Fibroblast of skin of scalp (primary cell): ENCODE measurements around the gene GPATCH2.
A peak's percentile ranks its signal among the peaks of the same experiment; 100 is the strongest.
"Not testable (repeated sequence)": the region's sequence is repeated elsewhere in the genome, so short reads cannot be mapped to it uniquely, and the experiment has no call there.

Source experiments
- DNase-seq: peaks from one replicate; pipeline ENCODE4 v3.0.0-alpha.2; 2013

GPATCH2 gene

GRCh38 chr1:217524787-217525520 lies 105.9 kb downstream of the GPATCH2 start:
- peak; percentile 49 for DNase-seq

DNA sequence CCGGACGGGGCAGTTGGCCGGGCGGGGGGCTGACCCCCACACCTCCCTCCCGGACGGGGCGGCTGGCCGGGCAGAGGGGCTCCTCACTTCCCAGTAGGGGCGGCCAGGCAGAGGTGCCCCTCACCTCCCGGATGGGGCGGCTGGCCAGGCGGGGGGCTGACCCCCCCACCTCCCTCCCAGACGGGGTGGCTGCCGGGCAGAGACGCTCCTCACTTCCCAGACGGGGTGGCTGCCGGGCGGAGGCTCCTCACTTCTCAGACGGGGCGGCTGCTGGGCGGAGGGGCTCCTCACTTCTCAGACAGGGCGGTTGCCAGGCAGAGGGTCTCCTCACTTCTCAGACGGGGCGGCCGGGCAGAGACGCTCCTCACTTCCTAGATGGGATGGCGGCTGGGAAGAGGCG lies 107.0 kb downstream of the GPATCH2 start:
- not testable (repeated sequence) for DNase-seq

- no peak for DNase-seq
Measured at GRCh38 chr1:217522277-217522676, 108.6 kb downstream of the GPATCH2 start.

GRCh38 chr1:217521317-217521716 lies 109.6 kb downstream of the GPATCH2 start:
- no peak for DNase-seq

- no peak for DNase-seq
Measured at GRCh38 chr1:217506878-217507277, 124.0 kb downstream of the GPATCH2 start.

- DNase-seq, result no peak
Measured at GRCh38 chr1:217498209-217498608, 132.7 kb downstream of the GPATCH2 start.

GRCh38 chr1:217495249-217495648 lies 135.6 kb downstream of the GPATCH2 start:
- DNase-seq, result no peak

GRCh38 chr1:217494767-217495166 lies 136.1 kb downstream of the GPATCH2 start:
- DNase-seq, result no peak

- no peak for DNase-seq
Measured at GRCh38 chr1:217493290-217493689, 137.6 kb downstream of the GPATCH2 start.

DNA sequence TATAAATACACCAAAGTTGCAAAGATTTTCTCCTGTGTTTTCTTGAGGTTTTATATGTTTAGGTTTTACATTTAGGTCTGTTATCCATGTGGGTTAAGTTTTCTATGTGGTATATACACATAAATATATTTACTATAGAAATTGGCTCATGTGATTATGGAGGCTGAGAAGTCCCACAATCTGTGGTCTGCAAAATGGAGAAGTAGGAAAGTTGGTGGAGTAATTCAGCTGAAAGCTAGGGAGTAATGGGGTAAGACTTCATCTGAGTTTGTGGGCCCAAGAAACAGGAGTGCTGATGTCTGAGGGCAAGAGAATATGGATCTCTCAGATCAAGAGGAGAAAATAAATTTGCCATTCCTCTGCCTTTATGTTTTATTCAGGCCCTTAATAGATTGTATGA lies 146.0 kb downstream of the GPATCH2 start:
- DNase-seq, result no peak

DNA sequence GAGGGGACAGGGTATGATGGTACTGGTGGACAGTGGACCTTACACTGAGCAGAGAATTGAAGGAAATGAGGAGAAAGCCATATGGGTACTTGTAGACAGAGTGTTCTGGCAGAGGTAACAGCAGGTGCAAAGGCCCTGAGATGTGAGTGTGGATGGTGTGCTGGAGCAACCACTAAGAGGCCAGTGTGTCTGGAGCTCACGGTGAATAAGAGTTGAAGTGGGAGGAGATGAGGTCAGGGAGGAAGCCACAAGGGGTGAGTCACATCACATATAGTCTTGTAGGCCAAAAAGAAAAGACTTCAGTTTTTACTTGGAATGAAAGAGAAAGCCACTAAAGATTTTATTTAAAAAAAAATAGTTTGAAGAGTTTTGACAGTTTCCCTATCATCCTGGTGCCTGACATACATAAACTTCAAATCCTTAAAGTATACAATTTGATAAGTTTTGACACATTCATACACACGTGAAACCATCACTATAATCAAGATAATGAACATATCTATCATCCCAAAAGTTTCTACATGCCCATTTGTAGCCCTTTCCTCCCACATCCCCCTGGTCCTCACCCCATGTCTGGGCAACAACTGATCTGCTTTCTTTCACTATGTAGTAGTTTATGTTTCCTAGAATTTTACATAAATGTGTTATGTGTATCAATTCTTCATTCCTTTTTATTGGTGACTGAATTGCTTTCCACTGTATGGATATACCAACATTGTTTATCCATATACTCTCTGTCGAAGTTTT lies 148.4 kb downstream of the GPATCH2 start:
- DNase-seq, result peak; percentile 70

- DNase-seq, result no peak
Measured at GRCh38 chr1:217478450-217478849, 152.4 kb downstream of the GPATCH2 start.

GRCh38 chr1:217472915-217473314 lies 158.0 kb downstream of the GPATCH2 start:
- no peak for DNase-seq

DNA sequence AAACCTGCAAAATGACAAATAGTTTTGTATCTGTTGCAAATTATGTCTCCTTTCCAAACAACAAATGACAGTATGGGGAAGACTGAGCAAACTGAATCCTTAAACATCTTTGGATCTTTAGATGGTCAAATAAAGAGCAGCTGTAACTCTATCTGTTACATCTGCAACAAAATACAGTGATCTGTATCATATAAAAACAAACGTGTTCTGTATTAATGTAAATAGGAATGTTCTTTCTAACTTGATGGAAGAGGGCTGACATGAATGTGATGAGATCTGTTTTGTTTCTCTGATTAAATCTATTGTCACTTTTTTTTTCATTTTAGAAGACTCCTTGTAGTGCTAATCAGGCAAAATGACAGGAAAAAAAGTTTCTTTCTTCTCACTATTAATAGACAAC lies 159.5 kb downstream of the GPATCH2 start:
- no peak for DNase-seq

DNA sequence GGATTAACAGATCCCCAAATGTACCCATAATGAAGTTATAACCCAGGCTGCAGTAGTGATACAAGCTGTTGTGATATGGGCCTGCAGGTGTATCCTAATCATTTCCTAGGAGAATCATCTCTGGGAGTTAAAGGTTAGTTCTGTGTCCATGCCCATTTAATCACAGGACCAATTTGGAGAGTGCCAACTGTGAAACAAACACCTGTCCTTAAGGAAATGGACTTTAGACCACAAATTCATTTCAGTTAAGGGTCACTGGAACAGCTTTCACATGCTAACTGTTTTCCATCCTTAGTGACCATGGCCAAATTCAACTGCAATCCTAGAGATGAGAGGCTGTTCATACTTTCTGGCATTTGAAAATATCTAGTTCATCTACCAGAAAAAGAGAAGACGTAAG lies 160.9 kb downstream of the GPATCH2 start:
- DNase-seq, result no peak

- DNase-seq, result no peak
Measured at GRCh38 chr1:217465102-217465501, 165.8 kb downstream of the GPATCH2 start.

- DNase-seq, result no peak
Measured at GRCh38 chr1:217462666-217463065, 168.2 kb downstream of the GPATCH2 start.

DNA sequence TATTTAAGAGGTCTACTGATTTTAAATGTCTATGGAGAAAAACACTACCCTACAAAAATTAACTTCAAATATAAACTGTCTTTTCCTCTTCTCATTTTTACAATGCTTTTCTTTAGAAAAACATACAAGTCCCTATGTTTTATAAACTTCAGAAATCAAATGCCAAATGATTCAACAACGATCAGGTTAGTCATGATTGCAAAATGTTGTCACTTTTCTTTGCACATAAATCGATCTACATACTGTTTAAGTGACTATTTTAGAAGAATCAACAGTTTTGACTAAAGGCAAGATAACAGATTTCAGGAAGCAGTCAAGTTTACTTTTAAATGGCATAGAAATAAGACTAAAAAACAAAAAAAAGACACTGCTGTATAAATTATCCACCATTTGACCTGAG lies 168.7 kb downstream of the GPATCH2 start:
- no peak for DNase-seq

DNA sequence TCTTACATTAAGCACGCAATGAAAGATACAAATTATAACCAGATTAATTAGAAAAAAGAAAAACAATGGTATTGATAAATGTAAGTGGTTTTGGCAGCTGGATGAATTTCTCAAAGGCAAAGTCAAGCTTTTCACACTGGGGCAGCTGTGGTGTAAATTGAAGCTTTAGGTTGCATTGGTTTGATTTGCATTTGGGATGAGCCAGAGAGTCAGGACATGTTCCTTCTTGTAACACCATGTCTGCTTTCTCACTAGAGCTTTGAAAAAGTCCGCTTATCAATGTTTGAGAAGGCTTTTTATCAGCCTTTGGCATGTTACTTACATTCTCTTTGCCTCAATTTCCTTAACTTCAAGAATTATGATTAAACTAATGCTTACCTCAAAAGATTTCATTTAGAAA lies 173.9 kb downstream of the GPATCH2 start:
- no peak for DNase-seq

GRCh38 chr1:217456261-217456660 lies 174.6 kb downstream of the GPATCH2 start:
- no peak for DNase-seq

DNA sequence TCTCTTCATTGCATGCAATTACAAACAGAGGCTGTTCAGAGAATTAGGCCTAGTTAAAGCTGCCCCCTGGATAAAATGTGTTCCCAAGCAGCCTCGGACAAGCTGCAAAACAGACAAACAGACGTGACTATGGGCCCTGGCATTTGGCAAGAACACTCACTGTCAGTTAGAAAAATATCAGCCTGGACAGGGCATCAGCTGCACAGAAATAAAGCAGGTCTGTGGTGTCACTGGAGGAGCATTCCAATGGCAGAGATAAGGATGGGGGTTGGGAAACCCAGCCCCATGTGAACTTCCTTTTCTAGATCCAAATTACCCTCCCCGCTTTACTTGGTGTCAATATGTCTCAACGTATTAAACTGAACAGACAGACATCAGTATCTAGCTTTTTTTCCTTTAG lies 177.1 kb downstream of the GPATCH2 start:
- DNase-seq, result no peak

GRCh38 chr1:217449370-217449769 lies 181.5 kb downstream of the GPATCH2 start:
- no peak for DNase-seq

DNA sequence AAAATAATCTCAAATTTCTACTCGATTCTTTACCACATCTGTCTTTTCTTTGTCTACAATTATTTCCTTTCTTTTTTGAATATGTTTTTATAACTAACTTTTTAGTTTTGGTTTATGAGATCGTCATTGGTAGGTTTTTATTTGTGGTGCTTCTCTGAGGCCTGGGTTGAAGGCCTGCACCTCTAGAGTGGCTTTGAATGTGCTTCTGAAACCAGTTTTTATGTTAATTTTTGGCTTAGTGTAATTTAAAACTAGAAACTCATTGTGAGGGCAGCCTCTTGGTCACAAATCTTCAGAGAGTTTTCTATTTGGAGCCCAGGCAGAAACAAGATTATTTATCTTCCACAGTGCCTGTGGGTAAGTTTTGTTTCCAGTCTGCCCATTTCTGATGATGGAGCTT lies 187.0 kb downstream of the GPATCH2 start:
- DNase-seq, result no peak

GRCh38 chr1:217437376-217437775 lies 193.5 kb downstream of the GPATCH2 start:
- no peak for DNase-seq
